ENCODE measurements around the gene GALNT14. TPM values are rescaled to one million over a fixed set of nuclear protein-coding genes. Genes with fewer than 3 reads are reported as not detected.

Gene GALNT14
- total RNA-seq, 2 donors from 2014 or later, result 0.59 to 1.2 TPM

DNA sequence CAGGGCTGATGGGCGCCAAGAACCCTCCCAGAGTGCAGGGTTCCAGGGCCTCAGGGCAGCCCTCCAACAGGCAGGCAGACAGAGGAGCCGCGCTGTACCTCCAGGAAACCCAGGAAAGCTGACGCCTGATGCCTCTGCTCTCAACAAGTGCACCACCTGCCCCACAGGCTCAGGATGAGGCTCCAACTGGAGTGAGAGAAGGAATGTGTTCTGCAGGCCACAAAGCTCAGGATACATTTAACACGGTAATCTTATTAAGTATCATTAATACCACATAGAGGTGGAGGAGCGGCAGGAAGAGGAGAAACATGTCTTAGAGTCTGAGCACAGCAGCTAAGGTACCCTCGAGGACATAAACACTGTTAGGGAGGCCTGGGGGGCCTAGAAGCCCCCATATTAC lies 175.1 kb downstream of the GALNT14 start:
- Mint-ChIP-seq H3K9me3 (no peaks in the 10 kb centered on the region), H3K36me3 (no peaks in the 10 kb centered on the region), H3K27ac (peak overlapping the region in 1 of 2 donors; percentile 45)
- DNase-seq (ENCODE audit: low spot score in 2 of 2) (no peak), ATAC-seq (no peak)

DNA sequence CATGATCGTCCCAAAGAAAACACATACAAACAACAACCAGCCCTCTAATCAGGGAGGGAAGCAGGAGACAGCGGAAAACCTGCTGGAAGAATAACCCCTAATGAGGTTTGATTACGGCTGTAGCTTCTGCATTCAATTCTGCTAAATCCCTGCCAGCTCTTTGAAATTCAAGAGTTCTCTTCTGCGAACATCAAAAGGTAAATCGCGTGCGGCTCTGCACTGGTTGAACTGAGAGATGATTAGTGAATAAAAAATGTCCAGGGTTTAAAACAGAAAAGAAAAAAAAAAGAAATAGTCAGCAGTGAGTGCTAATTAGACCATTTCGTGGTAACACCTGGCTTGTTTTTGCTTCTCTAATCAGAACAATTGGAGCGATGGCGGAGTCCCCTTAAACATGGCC lies 178.0 kb downstream of the GALNT14 start:
- ATAC-seq (no peak), DNase-seq (ENCODE audit: low spot score in 2 of 2) (no peak)
- Mint-ChIP-seq H3K27ac (no peak overlapping the region), H3K36me3 (no peaks in the 10 kb centered on the region), H3K9me3 (no peaks in the 10 kb centered on the region)

DNA sequence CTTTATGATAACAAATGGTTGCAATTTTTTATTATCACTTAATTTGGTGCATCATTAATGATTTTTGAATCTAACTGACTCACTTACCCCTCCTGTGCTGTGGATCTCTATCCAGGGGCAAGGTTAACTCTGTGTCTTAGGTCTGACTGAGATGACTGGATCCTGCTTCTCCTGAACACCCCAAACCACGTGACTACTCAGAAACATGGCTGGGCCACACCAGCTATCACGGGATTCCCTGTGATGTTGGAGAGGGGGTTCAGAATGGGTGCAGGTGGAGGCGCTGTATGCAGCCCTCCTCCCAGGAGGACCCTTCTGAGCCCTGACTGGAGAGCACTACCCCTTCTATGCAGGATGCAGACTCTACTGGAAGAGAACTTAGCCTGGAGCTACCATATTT lies 178.6 kb downstream of the GALNT14 start:
- no peaks in the 10 kb centered on the region for H3K36me3 Mint-ChIP-seq
- no peak for ATAC-seq
- no peaks in the 10 kb centered on the region for H3K9me3 Mint-ChIP-seq
- DNase-seq (ENCODE audit: low spot score in 2 of 2), result no peak
- no peak overlapping the region for H3K27ac Mint-ChIP-seq

DNA sequence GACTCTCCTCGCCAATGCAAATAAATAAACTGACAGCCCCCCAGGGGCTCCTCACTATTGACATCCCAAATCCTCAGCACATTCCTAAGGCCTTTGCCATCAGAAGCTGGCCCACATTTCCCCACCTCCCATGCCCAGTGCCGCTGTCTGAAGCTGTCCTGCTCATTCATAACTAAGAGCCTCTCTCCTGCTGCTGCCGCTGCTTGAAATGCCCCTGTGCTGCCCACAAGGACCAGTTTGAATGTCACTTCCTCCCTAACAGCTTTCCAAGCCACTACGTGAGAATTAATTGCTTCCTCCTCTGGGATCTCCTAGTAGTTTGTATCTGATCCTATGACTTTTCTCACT lies 179.3 kb downstream of the GALNT14 start:
- Mint-ChIP-seq H3K36me3 (no peaks in the 10 kb centered on the region), H3K9me3 (no peaks in the 10 kb centered on the region), H3K27ac (no peak overlapping the region)
- no peak for DNase-seq (ENCODE audit: low spot score in 2 of 2)
- no peak for ATAC-seq

DNA sequence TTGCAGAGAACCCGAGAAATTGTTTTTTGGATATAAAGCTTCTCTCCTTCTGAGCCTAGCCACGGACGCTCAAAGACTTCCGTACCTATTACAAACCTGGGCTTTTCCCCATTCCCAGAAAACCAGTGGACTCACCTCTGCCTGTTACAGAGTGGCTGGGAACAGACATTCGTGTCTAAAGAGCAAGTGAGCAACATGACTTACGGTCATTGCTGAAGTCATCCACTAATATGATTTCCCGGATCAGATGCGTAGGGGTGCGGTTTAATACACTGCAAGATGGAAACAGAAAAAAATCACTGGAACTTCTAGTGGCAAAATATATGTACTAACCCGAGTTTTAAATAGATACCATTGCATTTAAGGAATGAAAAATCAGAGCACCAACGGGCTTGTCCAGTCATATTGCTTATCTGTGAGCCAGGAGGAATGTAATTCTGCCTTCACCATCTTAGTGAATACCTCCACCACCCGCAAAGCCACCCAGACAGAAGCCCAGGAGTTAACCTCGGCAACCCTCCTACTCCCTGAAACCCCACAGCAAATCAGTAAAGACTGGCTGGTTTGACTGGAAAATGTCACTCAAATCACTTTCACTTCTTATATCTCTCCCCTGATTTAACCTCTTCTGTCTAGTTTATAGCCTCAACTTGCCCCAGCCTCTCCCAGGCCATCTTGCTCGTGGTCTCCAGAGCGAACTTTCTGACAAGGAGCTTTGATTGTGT lies 179.9 kb downstream of the GALNT14 start:
- peak in 1 of 2 donors; percentile 38 for ATAC-seq
- DNase-seq (ENCODE audit: low spot score in 2 of 2), result no peak
- Mint-ChIP-seq H3K9me3 (no peaks in the 10 kb centered on the region), H3K27ac (no peak overlapping the region), H3K36me3 (no peaks in the 10 kb centered on the region)

DNA sequence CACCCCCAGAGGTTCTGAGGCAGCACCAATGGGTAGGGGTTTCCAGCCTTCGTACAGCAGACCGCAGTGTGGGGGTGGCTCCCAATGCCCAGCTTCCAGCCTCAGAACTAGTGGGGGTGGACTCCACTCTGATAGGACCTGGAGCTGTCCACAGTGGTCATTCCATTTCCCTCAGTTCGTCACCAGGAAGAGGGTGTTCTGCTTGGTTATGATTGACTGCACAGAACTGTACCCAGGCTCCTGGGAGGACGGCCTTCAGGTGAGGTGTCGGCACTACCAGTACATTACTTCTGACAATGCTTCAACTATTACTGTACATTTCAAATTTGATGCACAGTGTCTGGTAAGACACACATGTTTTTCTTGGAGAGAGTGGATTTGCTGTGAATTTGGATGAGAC lies 180.6 kb downstream of the GALNT14 start:
- Mint-ChIP-seq H3K9me3 (no peaks in the 10 kb centered on the region), H3K36me3 (no peaks in the 10 kb centered on the region), H3K27ac (no peak overlapping the region)
- ATAC-seq, result no peak
- no peak for DNase-seq (ENCODE audit: low spot score in 2 of 2)

DNA sequence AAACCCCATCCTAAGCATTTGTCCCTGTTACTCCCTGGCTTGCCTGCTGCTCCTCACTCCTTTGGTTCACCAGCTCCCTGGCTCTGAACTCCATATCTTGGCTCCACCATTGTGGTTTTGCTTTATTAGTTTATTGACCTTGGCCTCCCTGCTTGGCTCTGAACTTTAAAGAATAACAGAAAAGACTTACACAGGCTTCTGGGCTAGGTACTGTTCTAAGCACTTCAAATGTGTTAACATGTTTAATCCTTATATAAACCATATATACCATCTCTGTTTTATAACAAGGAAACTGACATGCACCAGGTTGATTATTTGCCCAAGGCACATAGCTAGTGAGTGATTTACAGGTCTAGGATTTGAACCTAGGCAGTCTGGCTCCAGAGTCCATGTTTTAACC lies 181.2 kb downstream of the GALNT14 start:
- Mint-ChIP-seq H3K27ac (no peak overlapping the region), H3K9me3 (no peaks in the 10 kb centered on the region), H3K36me3 (no peaks in the 10 kb centered on the region)
- ATAC-seq (no peak), DNase-seq (ENCODE audit: low spot score in 2 of 2) (no peak)

DNA sequence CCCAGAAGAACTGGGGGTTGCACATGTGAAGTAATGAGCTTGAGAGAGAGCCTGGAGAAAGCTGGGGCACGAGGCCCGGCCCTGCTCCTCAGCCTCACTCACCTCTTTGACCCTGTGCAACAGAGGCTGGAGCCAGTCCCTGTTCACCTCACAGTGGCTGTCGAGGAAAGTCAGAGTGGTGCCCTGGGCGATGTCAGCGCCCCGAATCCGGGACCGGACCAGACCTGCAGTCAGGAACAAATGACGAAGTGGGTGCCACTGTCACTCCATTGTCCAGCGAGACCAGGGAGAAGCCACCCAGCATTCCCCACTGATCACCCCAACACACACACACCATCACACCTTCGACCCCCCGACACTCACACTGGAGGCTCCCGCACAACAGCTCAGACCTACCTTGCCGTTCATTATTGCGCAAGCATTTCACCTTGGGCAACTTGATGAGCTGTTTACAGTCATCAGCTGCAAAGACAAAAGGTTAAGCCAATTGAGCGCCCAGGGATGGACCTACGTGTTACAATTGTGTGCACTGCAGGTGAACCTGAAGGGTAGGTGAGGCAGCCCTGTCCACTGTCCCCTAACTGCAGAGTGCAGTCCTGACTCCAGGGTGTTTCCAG lies 182.6 kb downstream of the GALNT14 start:
- Mint-ChIP-seq H3K27ac (no peak overlapping the region), H3K9me3 (no peaks in the 10 kb centered on the region), H3K36me3 (no peaks in the 10 kb centered on the region)
- no peak for ATAC-seq
- no peak for DNase-seq (ENCODE audit: low spot score in 2 of 2)

DNA sequence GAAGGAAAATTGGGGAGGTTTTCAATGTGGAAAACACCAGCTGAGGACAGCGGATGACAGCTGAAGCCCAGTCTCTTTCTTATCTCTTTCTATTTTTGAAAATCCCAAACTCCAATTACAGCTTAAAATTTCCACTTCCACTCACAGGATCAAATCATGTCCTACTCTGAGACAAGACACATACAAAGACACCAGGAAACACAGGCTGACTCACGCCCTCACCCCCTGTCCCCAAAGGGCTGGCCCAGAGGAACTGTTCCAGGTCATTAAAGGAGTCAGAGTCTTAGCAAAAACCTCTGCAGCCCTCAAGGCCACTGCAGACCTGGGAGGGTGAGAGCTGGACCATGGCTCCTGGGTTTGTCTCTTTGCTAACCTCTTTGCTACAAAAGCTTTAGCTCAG lies 187.9 kb downstream of the GALNT14 start:
- H3K9me3 Mint-ChIP-seq, result no peaks in the 10 kb centered on the region
- no peak for ATAC-seq
- H3K27ac Mint-ChIP-seq, result no peak overlapping the region
- no peaks in the 10 kb centered on the region for H3K36me3 Mint-ChIP-seq
- DNase-seq (ENCODE audit: low spot score in 2 of 2), result no peak

DNA sequence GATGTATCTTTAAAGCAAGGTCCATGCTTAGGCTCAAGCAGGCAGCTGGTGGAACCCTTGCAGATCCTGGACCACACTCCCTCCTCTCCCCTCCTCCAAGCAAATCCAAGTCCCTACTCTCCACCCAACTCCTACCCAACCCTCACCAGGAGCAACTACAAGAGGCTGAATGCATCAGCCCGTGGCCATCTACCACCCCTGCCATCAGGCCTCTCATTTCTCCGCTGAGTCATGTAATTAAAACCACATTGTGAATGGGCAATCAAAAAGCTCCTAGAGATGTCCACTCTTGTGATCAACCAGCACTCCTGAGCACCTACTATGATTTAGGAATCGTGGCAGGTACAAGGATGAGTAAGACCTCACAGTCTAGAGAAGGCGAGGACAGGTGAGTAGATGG lies 188.8 kb downstream of the GALNT14 start:
- no peaks in the 10 kb centered on the region for H3K36me3 Mint-ChIP-seq
- no peaks in the 10 kb centered on the region for H3K9me3 Mint-ChIP-seq
- DNase-seq (ENCODE audit: low spot score in 2 of 2) (no peak), ATAC-seq (no peak)
- H3K27ac Mint-ChIP-seq, result no peak overlapping the region

DNA sequence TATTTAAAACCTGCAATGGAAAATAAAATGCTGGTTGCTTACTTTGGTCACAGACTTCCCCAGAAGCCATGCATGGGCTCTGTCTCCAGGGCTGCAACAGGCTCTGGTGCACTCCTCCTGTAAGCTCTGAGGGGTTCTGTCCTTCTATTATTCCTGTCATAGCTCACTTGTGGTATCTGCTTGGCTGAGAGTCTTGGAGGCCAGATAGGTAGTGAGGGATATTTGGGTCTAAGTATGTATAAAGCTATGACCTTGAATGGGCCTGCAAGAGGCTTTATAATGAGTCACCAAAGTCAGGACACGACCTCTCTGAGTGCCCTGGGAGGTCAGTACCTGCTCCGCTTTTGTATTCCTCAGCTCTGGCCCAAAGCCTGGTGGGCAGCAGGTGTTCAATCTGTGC lies 189.4 kb downstream of the GALNT14 start:
- Mint-ChIP-seq H3K27ac (no peak overlapping the region), H3K36me3 (no peaks in the 10 kb centered on the region), H3K9me3 (no peaks in the 10 kb centered on the region)
- DNase-seq (ENCODE audit: low spot score in 2 of 2), result no peak
- no peak for ATAC-seq

DNA sequence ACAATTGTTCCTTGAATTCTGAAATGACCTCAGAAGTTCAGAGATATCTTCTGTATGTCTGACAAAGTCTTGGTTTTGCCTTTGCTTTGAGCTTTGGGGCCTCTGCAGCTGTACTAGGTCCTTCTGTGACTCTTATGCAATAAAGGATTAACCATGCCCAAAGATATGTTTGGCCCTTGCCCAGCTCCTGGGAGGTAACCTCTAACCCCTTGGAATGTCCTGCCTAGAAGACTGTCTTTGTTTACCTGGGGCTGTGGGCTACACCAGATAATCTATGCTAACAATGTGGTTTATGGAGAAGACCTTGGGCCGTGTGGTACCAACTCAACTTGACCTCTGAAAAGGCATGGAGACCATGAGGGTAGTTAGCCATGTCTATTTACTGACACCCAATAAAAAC lies 190.1 kb downstream of the GALNT14 start:
- DNase-seq (ENCODE audit: low spot score in 2 of 2), result no peak
- ATAC-seq, result peak in 1 of 2 donors; percentile 4
- Mint-ChIP-seq H3K27ac (no peak overlapping the region), H3K9me3 (no peaks in the 10 kb centered on the region), H3K36me3 (no peaks in the 10 kb centered on the region)

DNA sequence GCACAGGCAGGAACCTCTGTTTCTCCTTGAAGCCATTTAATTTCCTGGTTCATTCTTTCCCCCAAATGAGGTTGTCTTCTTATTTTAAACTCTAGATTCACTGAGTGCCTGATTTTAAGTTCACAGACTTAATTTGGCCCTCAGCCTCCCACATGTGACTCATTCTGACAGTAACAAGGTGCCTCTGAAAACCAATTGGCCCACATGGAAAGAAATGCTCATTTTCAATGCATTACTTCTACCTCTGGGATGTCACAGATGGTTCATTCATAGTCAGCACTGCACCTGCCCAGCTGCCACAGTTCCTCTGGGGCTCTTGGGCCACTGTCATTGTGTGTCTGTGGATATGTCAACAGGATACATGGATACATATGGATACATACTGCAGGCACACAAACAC lies 190.6 kb downstream of the GALNT14 start:
- no peaks in the 10 kb centered on the region for H3K9me3 Mint-ChIP-seq
- ATAC-seq, result peak; percentile 40 to 92
- H3K27ac Mint-ChIP-seq, result no peak overlapping the region
- DNase-seq (ENCODE audit: low spot score in 2 of 2), result no peak
- H3K36me3 Mint-ChIP-seq, result no peaks in the 10 kb centered on the region

DNA sequence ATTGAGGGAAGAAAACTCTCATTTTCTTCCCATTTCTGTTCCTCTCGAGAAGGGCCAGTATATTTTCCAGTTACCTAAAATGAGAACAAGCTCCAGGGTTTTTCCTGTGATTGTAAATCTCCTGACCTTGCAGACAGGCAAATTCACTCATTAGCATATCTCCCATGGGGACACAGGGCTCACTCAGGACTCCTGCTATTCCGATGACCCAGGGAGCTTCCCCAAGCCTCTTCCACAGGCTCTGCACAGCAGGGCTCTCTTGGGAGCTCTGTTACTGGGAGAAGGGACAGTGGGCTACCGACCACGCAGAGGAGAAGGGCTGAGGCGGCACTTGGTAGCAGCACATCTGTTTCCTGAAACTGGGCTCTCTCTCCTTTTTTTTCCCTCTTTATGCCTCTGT lies 195.8 kb downstream of the GALNT14 start:
- ATAC-seq, result no peak
- no peak for DNase-seq (ENCODE audit: low spot score in 2 of 2)
- Mint-ChIP-seq H3K27ac (no peak overlapping the region), H3K36me3 (no peaks in the 10 kb centered on the region), H3K9me3 (no peaks in the 10 kb centered on the region)

DNA sequence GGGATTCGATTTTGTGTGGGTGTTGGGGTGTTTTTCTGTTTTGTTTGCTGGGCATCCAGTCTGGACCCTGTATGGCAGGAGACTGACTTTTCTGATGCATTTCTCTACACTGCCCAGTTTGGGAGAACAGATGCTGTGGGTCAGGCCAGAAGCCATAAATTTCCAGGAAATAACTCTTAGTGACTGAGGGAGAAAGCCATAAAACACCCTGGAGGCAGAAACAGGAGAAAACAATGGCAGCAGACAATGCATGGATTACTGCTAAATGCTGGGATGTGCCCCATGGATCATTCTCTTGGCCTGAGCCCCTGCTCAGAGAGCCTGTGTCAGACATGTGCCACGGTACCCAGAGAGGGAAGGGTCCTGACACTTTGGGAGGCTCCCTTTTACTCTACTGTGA lies 197.4 kb downstream of the GALNT14 start:
- H3K36me3 Mint-ChIP-seq, result no peaks in the 10 kb centered on the region
- H3K27ac Mint-ChIP-seq, result no peak overlapping the region
- ATAC-seq (no peak), DNase-seq (ENCODE audit: low spot score in 2 of 2) (no peak)
- no peaks in the 10 kb centered on the region for H3K9me3 Mint-ChIP-seq

DNA sequence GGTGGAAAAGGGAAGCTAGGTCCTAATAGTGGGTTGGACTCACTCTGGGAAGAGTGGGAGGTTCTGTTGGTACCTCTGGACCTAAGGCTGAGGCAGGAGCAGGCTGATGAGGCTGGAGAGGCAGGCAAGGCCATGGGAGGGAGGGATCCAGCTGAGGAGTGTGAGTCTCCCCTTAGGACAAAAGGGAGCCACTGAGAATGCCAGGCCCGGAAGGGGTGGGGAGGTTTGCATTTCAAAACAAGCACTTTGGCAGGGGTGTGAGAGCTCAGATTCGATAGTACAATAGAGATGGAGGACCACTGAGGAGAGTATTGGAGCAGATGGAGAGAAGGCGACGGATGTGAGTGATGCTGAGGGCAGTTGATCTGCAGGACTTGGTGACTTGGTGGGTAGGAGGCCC lies 198.9 kb downstream of the GALNT14 start:
- no peak for ATAC-seq
- no peaks in the 10 kb centered on the region for H3K36me3 Mint-ChIP-seq
- DNase-seq (ENCODE audit: low spot score in 2 of 2), result no peak
- no peaks in the 10 kb centered on the region for H3K9me3 Mint-ChIP-seq
- no peak overlapping the region for H3K27ac Mint-ChIP-seq

DNA sequence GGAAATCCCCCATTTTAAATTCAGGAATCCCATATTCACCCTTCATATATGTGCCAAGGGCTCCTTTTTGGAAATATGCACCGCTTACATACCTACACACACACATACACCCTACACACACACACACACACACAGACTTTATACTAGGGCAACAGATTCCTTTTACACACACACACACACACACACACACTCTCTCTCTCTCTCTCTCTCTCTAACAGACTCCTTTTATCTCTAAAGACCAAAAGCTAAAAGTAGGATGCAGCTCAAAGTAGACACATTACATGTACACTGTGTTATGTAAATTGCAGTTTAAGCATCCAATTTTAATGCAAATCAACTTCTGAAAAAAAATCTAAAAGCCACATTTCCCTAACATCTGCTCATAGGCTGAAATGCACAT lies 200.0 kb downstream of the GALNT14 start:
- Mint-ChIP-seq H3K9me3 (no peaks in the 10 kb centered on the region), H3K27ac (peak overlapping the region in 1 of 2 donors; percentile 65), H3K36me3 (no peaks in the 10 kb centered on the region)
- no peak for ATAC-seq
- no peak for DNase-seq (ENCODE audit: low spot score in 2 of 2)

DNA sequence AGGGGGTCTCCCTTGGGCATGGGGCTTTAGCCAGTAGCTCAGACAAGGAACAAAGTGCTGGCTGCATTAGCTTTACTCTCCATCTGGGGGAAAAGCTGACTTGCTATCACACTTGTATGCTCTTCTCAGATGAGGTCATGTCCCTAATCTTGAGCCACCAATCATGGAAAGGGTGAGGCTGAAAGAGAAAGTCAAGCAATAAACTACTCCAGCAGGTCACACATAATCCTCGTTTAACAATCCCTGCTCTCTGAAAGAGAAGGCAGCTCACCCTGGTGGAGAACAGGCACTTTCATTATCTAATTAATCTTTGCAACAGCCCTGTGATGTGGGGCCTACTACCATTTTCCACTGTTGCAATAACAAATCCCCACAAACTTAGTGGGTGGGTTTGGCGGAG lies 201.3 kb downstream of the GALNT14 start:
- Mint-ChIP-seq H3K36me3 (no peaks in the 10 kb centered on the region), H3K9me3 (no peaks in the 10 kb centered on the region), H3K27ac (no peak overlapping the region)
- no peak for ATAC-seq
- no peak for DNase-seq (ENCODE audit: low spot score in 2 of 2)

Measured in activated naive CD4-positive, alpha-beta T cell treated with anti-CD3 and anti-CD28 coated beads, Interleukin-2, amount 50 U/mL, for 72 hours (primary cell).